Activated gamma-delta T cell (primary cell): ENCODE data around the gene ACADM.
"Not testable (repeated sequence)": the region's sequence is repeated elsewhere in the genome, so short reads cannot be mapped to it uniquely, and the experiment has no call there.

Source experiments
- DNase-seq: peaks from one replicate; lab custom pipeline; 2025; lab: John Stamatoyannopoulos, UW

Gene ACADM

DNA sequence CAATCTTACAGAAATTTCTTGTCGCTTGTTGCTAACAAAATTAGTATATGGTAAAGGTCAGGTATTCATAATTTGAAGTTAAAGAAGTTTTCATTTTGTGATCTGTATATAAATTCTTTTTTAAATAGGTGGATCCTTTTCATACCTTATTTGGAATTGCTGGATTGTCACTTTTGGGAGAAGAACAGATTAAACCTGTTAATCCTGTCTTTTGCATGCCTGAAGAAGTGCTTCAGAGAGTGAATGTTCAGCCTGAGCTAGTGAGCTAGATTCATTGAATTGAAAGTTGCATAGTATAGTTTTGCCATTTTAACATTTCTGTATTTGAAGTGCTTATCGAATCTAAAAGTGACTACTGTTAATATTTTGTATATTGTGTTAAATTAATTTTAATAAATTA is 69.9 kb downstream of the ACADM start:
- no peak for DNase-seq

DNA sequence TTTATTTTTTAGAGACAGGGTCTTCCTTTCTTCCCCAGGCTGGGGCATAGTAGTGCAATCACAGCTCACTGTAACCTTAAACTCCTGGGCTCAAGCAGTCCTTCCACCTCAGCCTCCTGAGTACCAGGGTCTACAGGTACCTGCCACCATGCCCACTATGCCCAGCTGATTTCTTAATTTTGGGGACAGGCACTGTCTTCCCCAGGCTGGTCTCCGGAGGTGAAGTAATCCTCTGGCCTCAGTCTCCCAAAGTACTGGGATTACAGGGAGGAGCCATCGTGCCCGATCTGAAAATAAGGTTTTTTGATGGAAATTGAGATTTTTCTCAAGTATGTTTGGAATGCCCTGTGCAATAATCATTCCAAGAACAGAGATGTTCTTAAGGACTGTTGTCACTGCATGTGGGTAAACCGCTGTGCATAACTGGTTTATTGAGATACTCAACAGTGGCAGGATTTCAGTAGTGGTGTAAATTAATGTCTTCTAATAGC is 71.2 kb downstream of the ACADM start:
- no peak for DNase-seq

DNA sequence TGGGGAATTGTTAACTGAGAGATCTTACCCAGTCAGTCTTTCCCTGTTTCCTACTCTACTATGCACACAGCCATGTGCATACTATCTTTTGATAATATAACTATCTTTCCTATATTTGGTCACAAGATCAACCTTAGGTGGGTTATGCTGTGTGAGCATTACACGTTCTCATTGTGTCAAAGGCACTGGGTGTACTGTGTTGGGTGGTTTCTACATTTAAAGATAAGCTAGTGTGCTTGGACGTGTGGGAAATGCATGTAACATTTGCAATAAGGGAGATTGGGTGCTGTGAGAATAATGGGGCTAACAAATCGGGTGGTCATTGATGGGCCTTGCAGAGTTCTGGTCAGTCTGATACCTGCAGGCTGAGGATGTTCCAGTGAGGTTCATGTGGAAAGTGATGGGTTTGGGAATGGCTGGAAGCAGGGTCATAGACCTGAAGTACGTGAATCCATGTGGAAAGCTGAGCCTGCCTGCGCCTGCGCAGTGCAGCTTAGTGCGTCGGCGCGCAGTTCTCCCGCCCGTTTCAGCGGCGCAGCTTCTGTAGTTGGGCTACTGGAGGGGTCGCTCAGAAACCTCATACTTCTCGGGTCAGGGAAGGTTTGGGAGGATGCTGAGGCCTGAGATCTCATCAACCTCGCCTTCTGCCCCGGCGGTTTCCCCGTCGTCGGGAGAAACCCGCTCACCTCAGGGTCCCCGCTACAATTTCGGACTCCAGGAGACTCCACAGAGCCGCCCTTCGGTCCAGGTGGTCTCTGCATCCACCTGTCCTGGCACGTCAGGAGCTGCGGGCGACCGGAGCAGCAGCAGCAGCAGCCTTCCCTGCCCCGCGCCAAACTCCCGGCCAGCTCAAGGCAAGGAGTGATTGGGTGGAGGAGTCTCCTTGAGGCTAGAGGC is 72.1 kb downstream of the ACADM start, which contains the start of gene MSH4:
TSS of gene MSH4 (plus strand) at position 507 of the 897 bp plus-strand sequence. CDS start at position 611, 104 bp downstream.
- no peak for DNase-seq

- DNase-seq: no peak
Measured at GRCh38 chr1:75797273-75797588, 72.7 kb downstream of the ACADM start.

- DNase-seq: no peak
Measured at GRCh38 chr1:75797606-75798216, 73.2 kb downstream of the ACADM start.

- DNase-seq: not testable (repeated sequence)
Measured at GRCh38 chr1:75801480-75801879, 77.0 kb downstream of the ACADM start.

GRCh38 chr1:75808921-75809320 is 84.4 kb downstream of the ACADM start:
- no peak for DNase-seq

DNA sequence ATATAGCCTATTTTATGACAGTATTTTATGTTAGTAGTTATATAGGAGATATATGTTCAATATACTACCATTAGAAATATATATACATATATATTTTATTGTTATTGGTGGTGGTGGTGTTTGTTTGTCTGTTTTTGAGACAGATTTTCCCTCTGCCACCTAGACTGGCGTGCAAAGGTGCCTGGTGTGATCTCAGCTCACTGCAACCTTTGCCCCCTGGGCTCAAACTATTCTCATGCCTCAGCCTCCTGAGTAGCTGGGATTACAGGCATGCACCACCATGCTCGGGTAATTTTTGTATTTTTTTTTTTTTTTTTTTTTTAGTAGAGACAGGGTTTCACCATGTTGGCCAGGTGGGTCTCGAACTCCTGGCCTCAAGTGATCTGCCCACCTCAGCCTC is 85.6 kb downstream of the ACADM start:
- not testable (repeated sequence) for DNase-seq

DNA sequence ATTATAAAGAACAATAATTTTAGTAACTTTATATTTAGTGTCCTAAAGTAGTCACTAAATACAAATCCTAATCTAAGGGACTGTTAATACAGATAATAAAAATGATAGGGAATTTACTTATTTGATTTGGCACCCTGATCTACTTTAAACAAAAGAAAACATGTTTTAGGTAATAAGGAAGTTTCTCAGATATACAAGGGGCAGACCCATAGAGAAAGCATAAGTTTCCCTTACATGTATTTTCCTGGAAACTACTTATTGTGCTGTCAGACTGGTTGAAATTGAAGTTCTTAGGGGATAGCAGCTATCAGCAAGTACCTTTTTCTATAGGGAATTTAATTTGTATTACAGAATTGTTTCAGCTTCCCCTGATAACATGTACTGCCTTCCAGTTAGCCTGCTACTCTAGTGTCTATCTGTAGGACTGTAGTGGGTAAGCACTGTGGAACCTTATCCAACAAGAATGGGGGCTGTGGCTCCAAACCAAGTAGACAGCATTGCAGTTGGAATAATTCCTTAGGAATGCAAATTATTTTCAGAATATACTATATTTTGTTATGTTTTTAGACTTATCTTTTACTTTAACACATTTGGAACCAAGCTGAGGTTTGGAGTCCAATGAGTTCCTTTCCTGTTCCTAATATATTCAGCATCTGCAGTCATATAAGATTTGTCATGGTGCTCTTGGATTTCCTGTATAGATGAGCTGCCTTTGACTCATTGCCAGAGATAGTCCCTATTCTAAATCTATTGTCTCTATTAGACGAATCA is 86.9 kb downstream of the ACADM start:
- DNase-seq: no peak

DNA sequence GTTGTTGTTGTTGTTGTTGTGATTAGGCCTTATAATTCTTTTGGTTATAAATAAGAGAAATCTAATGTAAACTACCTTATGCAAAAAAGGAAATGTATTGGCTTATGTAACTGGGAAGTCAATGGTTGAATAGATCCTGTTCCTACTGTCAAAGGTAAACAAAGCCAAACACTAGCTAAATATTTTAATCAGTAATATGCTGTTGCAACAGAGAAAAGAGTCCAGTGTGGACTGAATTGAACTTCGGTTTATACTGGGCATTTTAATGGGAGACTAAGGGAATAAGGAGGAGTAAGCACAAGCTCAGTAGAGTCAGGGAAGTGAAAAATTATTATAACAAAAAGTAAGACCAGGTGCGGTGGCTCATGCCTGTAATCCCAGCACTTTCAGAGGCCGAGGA is 87.6 kb downstream of the ACADM start:
- DNase-seq: no peak
